HEK293 (cell line): Measurements from ENCODE around the gene GOLGA1.

Experiments
- CTCF ChIA-PET: fragments of 350-600 bp; formaldehyde crosslinking; extraction: SDS; loops from one replicate; lab custom pipeline; 2021; ENCODE audit warnings: antibody characterized with exemption; lab: Yijun Ruan, JAX
- POLR2A ChIA-PET: fragments of 300-600 bp; formaldehyde crosslinking; extraction: SDS; loops from one replicate; lab custom pipeline; 2020; ENCODE audit warnings: antibody characterized with exemption, inconsistent platforms; lab: Yijun Ruan, JAX
- H3K27ac ChIP-seq: fragments of 200-500 bp; sonication (Bioruptor generic); 2 replicates; pipeline ENCODE4 v1.5.1; 2014; ENCODE audit warnings: low read depth, low read length, control low read depth, inconsistent platforms; ENCODE audit errors: extremely low read depth
- H3K36me3 ChIP-seq, 2 experiments: fragments of 200-500 bp in 1 of 2; sonication (Bioruptor generic) in 1 of 2; 1 replicate in 1 of 2; 2 replicates in 1 of 2; pipeline ENCODE4 v1.5.1; 2014 to 2017; ENCODE audit warnings: inconsistent platforms in 2 of 2, low read length in 2 of 2; ENCODE audit not compliant: control insufficient read depth in 2 of 2, insufficient read depth in 1 of 2
- H3K4me1 ChIP-seq: fragments of 200-500 bp; sonication (Bioruptor generic); 2 replicates; pipeline ENCODE4 v1.5.1; 2014; ENCODE audit warnings: mild to moderate bottlenecking, low read length, inconsistent platforms; ENCODE audit not compliant: control insufficient read depth, insufficient read depth
- H3K4me3 ChIP-seq: 2 replicates; pipeline ENCODE4 v1.5.1; 2011; ENCODE audit warnings: low read depth, mild to moderate bottlenecking, control low read depth, low read length, moderate library complexity
- H3K9me3 ChIP-seq: fragments of 200-500 bp; sonication (Bioruptor generic); 2 replicates; pipeline ENCODE4 v1.5.1; 2014; ENCODE audit warnings: low read depth, low read length, inconsistent platforms; ENCODE audit not compliant: control insufficient read depth, insufficient read depth
- EGR2 ChIP-seq: fragments of 450-650 bp; formaldehyde crosslinking; IDR thresholded peaks from 2 replicates; pipeline ENCODE4 v1.5.1; 2016; ENCODE audit warnings: low read depth, missing biosample characterization, missing genetic modification characterization
- GLIS1 ChIP-seq: fragments of 450-650 bp; formaldehyde crosslinking; IDR thresholded peaks from 2 replicates; pipeline ENCODE4 v1.5.1; 2016; ENCODE audit warnings: missing biosample characterization, missing genetic modification characterization
- GLIS2 ChIP-seq: fragments of 450-650 bp; formaldehyde crosslinking; IDR thresholded peaks from 2 replicates; pipeline ENCODE4 v1.5.1; 2016; ENCODE audit warnings: missing biosample characterization, missing genetic modification characterization
- IKZF3 ChIP-seq: fragments of 450-650 bp; IDR thresholded peaks from 2 replicates; pipeline ENCODE4 v1.5.0; 2018; ENCODE audit warnings: missing biosample characterization, mild to moderate bottlenecking, missing genetic modification characterization, moderate library complexity
- REPIN1 ChIP-seq: fragments of 450-650 bp; formaldehyde crosslinking; IDR thresholded peaks from 2 replicates; pipeline ENCODE4 v1.5.1; 2017; ENCODE audit warnings: missing biosample characterization, missing genetic modification characterization, low read depth
- SP2 ChIP-seq: fragments of 450-650 bp; formaldehyde crosslinking; IDR thresholded peaks from 2 replicates; pipeline ENCODE4 v1.5.1; 2016; ENCODE audit warnings: missing biosample characterization, missing genetic modification characterization
- TCF7L2 ChIP-seq: IDR thresholded peaks from 2 replicates; pipeline ENCODE4 v1.6.1; 2011; ENCODE audit warnings: low read depth, mild to moderate bottlenecking, inconsistent platforms, low read length, moderate library complexity, borderline replicate concordance
- ZBTB20 ChIP-seq: fragments of 450-650 bp; formaldehyde crosslinking; IDR thresholded peaks from 2 replicates; pipeline ENCODE4 v1.5.1; 2016; ENCODE audit warnings: missing biosample characterization, missing genetic modification characterization
- ZBTB48 ChIP-seq: fragments of 450-650 bp; formaldehyde crosslinking; IDR thresholded peaks from 2 replicates; pipeline ENCODE4 v1.5.1; 2016; ENCODE audit warnings: missing biosample characterization, missing genetic modification characterization
- ZIC2 ChIP-seq: fragments of 450-650 bp; formaldehyde crosslinking; IDR thresholded peaks from 2 replicates; pipeline ENCODE4 v1.5.1; 2016; ENCODE audit warnings: missing biosample characterization, missing genetic modification characterization
- ZNF214 ChIP-seq: fragments of 450-650 bp; formaldehyde crosslinking; IDR thresholded peaks from 2 replicates; pipeline ENCODE4 v1.5.1; 2017; ENCODE audit warnings: missing biosample characterization, mild to moderate bottlenecking, missing genetic modification characterization, borderline replicate concordance
- ZNF792 ChIP-seq: fragments of 450-650 bp; formaldehyde crosslinking; IDR thresholded peaks from 2 replicates; pipeline ENCODE4 v1.5.1; 2016; ENCODE audit warnings: missing biosample characterization, missing genetic modification characterization
- TF ChIP-seq, protein P1 (sequence below): fragments of 450-650 bp; IDR thresholded peaks from 2 replicates; pipeline ENCODE4 v1.5.1; 2018; ENCODE audit warnings: missing biosample characterization, mild to moderate bottlenecking, missing genetic modification characterization
- TF ChIP-seq, protein P2 (sequence below): fragments of 450-650 bp; formaldehyde crosslinking; optimal IDR thresholded peaks from 2 replicates; pipeline ENCODE3; 2016; ENCODE audit warnings: missing biosample characterization, mild to moderate bottlenecking, missing genetic modification characterization
- TF ChIP-seq, protein P3 (sequence below): fragments of 450-650 bp; formaldehyde crosslinking; IDR thresholded peaks from 2 replicates; pipeline ENCODE4 v1.5.1; 2016; ENCODE audit warnings: missing biosample characterization, missing genetic modification characterization
- TF ChIP-seq, protein P4 (sequence below): fragments of 450-650 bp; formaldehyde crosslinking; IDR thresholded peaks from 2 replicates; pipeline ENCODE4 v1.5.1; 2016; ENCODE audit warnings: missing biosample characterization, missing genetic modification characterization, low read depth
- TF ChIP-seq, protein P5 (sequence below): fragments of 450-650 bp; formaldehyde crosslinking; IDR thresholded peaks from 2 replicates; pipeline ENCODE4 v1.5.1; 2016; ENCODE audit warnings: missing biosample characterization, missing genetic modification characterization
- TF ChIP-seq, protein P6 (sequence below): fragments of 450-650 bp; formaldehyde crosslinking; IDR thresholded peaks from 2 replicates; pipeline ENCODE4 v1.5.1; 2016; ENCODE audit warnings: missing biosample characterization, missing genetic modification characterization

GOLGA1 gene

DNA sequence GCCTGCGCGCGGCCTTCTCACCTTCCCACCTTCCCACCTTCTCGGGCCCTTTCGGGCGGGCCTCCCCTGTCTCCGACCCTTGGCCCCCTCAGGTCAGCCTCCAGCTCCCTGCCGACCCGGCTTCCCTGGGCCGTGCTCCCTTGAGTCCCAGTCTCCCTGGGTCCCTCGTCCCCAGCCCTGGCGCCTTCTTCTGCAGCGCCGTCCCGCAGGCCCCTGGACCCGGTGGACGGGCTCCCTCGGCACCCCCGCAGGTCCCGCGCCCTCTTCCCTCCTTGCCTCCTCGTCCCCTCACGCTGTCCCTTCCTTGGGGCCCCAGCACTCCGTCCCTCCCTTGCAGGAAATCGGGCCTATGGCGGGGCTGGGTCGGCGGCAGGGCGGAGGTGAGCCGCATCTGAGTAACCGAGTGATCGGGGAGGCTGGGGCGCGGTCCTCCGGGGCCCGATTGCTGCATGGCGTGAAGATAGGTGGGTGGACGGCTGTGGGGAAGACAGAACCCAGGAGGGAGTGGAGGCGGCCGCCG is 71.4 kb downstream of the GOLGA1 start:
- Histone ChIP-seq H3K4me1 (peaks cover 4% of the 10 kb centered on the region; the same call in 1 of the 2 replicates), H3K27ac (peak overlapping the region; percentile 78), H3K9me3 (no peaks in the 10 kb centered on the region), H3K36me3 (peaks cover 7 to 39% of the 10 kb centered on the region in 2 experiments; a peak in 2 of 3 replicates), H3K4me3 (peak overlapping the region; percentile 91)
- TF ChIP-seq ZBTB48 (tag by site-specific recombination) (peak; percentile 87), ZBTB20 (tag by site-specific recombination) (peak; percentile 41; the same call in 1 of the 2 replicates), TCF7L2 (no peak), ZNF214 (tag by site-specific recombination) (no peak), REPIN1 (tag by site-specific recombination) (peak; percentile 75; the same call in 1 of the 2 replicates), ZNF792 (tag by site-specific recombination) (0 out of 2 replicates have a peak, but pooled peaks have one; percentile 57), EGR2 (tag by site-specific recombination) (peak; percentile 2; the same call in 1 of the 2 replicates), ZIC2 (no peak), GLIS2 (tag by site-specific recombination) (peak; percentile 37; the same call in 1 of the 2 replicates), SP2 (tag by site-specific recombination) (peak; percentile 29; the same call in 1 of the 2 replicates)
- TF ChIP-seq, protein P1, sequence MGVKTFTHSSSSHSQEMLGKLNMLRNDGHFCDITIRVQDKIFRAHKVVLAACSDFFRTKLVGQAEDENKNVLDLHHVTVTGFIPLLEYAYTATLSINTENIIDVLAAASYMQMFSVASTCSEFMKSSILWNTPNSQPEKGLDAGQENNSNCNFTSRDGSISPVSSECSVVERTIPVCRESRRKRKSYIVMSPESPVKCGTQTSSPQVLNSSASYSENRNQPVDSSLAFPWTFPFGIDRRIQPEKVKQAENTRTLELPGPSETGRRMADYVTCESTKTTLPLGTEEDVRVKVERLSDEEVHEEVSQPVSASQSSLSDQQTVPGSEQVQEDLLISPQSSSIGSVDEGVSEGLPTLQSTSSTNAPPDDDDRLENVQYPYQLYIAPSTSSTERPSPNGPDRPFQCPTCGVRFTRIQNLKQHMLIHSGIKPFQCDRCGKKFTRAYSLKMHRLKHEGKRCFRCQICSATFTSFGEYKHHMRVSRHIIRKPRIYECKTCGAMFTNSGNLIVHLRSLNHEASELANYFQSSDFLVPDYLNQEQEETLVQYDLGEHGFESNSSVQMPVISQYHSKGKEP (tag by site-specific recombination): no peak
- TF ChIP-seq, protein P2, sequence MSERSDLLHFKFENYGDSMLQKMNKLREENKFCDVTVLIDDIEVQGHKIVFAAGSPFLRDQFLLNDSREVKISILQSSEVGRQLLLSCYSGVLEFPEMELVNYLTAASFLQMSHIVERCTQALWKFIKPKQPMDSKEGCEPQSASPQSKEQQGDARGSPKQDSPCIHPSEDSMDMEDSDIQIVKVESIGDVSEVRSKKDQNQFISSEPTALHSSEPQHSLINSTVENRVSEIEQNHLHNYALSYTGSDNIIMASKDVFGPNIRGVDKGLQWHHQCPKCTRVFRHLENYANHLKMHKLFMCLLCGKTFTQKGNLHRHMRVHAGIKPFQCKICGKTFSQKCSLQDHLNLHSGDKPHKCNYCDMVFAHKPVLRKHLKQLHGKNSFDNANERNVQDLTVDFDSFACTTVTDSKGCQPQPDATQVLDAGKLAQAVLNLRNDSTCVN (tag by site-specific recombination): peak; percentile 78
- TF ChIP-seq, protein P3, sequence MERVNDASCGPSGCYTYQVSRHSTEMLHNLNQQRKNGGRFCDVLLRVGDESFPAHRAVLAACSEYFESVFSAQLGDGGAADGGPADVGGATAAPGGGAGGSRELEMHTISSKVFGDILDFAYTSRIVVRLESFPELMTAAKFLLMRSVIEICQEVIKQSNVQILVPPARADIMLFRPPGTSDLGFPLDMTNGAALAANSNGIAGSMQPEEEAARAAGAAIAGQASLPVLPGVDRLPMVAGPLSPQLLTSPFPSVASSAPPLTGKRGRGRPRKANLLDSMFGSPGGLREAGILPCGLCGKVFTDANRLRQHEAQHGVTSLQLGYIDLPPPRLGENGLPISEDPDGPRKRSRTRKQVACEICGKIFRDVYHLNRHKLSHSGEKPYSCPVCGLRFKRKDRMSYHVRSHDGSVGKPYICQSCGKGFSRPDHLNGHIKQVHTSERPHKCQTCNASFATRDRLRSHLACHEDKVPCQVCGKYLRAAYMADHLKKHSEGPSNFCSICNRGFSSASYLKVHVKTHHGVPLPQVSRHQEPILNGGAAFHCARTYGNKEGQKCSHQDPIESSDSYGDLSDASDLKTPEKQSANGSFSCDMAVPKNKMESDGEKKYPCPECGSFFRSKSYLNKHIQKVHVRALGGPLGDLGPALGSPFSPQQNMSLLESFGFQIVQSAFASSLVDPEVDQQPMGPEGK (tag by site-specific recombination): peak; percentile 30
- POLR2A ChIA-PET: interaction anchor here (0.8 to 2.7 kb wide), 8 partner anchors 8 to 372 kb away, joined by 3 to 17 read pairs (median 4); partner anchors contain the start of genes ARPC5L, HSPA5, NR6A1 and RPL35
- CTCF ChIA-PET: interaction anchor here (1.4 to 2.1 kb wide), 2 partner anchors 14 to 95 kb away, joined by 5 to 6 read pairs; no protein-coding TSS in a partner anchor

DNA sequence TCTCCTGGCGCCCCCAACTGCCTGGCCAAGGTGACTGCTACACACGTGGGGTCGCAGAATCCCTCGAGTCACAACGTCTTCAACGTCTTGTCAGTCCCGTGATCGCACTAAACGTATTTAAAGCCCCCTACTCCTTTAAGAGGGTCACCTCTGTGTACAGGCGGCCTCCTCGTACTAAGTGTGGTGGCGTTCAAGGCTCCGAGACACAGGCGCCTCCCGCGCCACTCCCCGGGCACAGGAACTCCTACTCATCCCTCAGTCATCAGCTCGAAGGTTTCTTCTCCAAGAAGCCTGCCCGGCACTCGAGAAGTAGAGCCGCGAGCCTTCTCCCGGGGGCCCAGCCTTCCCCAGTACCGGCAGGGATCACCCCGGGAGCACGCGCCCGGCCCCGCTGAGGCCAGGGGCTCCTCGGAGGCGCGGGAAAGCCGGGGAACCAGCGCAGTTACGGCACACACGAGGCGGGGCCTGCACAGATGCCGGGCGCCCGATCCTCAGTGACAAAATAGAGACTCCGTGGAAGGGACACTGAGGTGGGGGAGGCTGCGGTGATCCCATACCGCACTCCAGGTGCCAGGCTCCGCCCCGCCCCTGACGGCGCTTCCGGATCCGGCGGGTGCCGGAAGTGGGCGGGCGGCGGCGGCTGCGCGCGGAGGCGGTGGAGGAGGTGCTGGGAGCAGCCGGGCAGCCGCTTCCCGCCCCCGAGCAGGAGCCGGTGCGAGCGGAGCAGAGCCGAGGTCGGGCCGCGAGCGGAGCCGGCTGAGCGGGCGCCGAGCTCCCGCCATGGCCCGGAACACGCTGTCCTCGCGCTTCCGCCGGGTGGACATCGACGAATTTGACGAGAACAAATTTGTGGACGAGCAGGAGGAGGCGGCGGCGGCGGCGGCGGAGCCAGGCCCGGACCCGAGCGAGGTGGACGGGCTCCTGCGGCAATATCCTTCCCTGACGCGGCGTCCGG is 72.1 kb downstream of the GOLGA1 start:
- ChIA-PET CTCF (interaction anchor here (0.6 to 2.1 kb wide), 5 partner anchors 9 to 285 kb away, joined by 3 to 5 read pairs (median 3); no protein-coding TSS in a partner anchor), POLR2A (interaction anchor here (0.6 to 2.7 kb wide), 8 partner anchors 8 to 372 kb away, joined by 3 to 13 read pairs (median 3); partner anchors contain the start of genes HSPA5 and NR6A1)
- Histone ChIP-seq H3K4me3 (peak overlapping the region; percentile 91), H3K36me3 (peaks cover 0 to 31% of the 10 kb centered on the region in 2 experiments; a peak in 2 of 3 replicates), H3K27ac (peak overlapping the region; percentile 78), H3K9me3 (no peaks in the 10 kb centered on the region), H3K4me1 (peaks cover 4% of the 10 kb centered on the region; the same call in 1 of the 2 replicates)
- TF ChIP-seq, protein P4, sequence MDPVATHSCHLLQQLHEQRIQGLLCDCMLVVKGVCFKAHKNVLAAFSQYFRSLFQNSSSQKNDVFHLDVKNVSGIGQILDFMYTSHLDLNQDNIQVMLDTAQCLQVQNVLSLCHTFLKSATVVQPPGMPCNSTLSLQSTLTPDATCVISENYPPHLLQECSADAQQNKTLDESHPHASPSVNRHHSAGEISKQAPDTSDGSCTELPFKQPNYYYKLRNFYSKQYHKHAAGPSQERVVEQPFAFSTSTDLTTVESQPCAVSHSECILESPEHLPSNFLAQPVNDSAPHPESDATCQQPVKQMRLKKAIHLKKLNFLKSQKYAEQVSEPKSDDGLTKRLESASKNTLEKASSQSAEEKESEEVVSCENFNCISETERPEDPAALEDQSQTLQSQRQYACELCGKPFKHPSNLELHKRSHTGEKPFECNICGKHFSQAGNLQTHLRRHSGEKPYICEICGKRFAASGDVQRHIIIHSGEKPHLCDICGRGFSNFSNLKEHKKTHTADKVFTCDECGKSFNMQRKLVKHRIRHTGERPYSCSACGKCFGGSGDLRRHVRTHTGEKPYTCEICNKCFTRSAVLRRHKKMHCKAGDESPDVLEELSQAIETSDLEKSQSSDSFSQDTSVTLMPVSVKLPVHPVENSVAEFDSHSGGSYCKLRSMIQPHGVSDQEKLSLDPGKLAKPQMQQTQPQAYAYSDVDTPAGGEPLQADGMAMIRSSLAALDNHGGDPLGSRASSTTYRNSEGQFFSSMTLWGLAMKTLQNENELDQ (tag by site-specific recombination): no peak
- TF ChIP-seq, protein P5, sequence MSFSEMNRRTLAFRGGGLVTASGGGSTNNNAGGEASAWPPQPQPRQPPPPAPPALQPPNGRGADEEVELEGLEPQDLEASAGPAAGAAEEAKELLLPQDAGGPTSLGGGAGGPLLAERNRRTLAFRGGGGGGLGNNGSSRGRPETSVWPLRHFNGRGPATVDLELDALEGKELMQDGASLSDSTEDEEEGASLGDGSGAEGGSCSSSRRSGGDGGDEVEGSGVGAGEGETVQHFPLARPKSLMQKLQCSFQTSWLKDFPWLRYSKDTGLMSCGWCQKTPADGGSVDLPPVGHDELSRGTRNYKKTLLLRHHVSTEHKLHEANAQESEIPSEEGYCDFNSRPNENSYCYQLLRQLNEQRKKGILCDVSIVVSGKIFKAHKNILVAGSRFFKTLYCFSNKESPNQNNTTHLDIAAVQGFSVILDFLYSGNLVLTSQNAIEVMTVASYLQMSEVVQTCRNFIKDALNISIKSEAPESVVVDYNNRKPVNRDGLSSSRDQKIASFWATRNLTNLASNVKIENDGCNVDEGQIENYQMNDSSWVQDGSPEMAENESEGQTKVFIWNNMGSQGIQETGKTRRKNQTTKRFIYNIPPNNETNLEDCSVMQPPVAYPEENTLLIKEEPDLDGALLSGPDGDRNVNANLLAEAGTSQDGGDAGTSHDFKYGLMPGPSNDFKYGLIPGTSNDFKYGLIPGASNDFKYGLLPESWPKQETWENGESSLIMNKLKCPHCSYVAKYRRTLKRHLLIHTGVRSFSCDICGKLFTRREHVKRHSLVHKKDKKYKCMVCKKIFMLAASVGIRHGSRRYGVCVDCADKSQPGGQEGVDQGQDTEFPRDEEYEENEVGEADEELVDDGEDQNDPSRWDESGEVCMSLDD: no peak
- TF ChIP-seq, protein P6, sequence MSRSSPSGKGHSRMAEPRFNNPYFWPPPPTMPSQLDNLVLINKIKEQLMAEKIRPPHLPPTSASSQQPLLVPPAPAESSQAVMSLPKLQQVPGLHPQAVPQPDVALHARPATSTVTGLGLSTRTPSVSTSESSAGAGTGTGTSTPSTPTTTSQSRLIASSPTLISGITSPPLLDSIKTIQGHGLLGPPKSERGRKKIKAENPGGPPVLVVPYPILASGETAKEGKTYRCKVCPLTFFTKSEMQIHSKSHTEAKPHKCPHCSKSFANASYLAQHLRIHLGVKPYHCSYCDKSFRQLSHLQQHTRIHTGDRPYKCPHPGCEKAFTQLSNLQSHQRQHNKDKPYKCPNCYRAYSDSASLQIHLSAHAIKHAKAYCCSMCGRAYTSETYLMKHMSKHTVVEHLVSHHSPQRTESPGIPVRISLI (tag by site-specific recombination): no peak
- TF ChIP-seq ZIC2 (0 out of 2 replicates have a peak, but pooled peaks have one; percentile 13), GLIS1 (tag by site-specific recombination) (no peak), IKZF3 (peak; percentile 44; the same call in 1 of the 2 replicates)
